CD8-positive, alpha-beta memory T cell (primary cell): ENCODE data around the gene DYDC2. TPM values are rescaled to one million over a fixed set of nuclear protein-coding genes. Genes with fewer than 3 reads are reported as not detected.
A peak's percentile ranks its signal among the peaks of the same experiment; 100 is the strongest.

Source experiments
- CTCF ChIA-PET: fragments of 350-600 bp; sonication (Branson Sonifier 250); formaldehyde crosslinking; loops from one replicate; lab custom pipeline; 2021; ENCODE audit warnings: antibody characterized with exemption; lab: Charles Lee
- POLR2A ChIA-PET: fragments of 350-600 bp; sonication (Branson Sonifier 250); formaldehyde crosslinking; loops from one replicate; lab custom pipeline; 2021; ENCODE audit warnings: antibody characterized with exemption; lab: Charles Lee
- DNase-seq, 5 donors: peaks; one replicate each; pipeline versions ENCODE4 v3.0.0 to v3.0.0-alpha.2; 2020 to 2022; ENCODE audit warnings: mixed read lengths in 1 of 5
- H3K27ac ChIP-seq: one replicate; pipeline ENCODE4 v1.7.0; 2013; ENCODE audit warnings: low read depth, mild to moderate bottlenecking, low read length, moderate library complexity
- H3K27me3 ChIP-seq: 2 replicates; pipeline ENCODE4 v1.7.0; 2013; ENCODE audit warnings: low read length, mild to moderate bottlenecking; ENCODE audit not compliant: insufficient read depth, poor library complexity, severe bottlenecking
- H3K36me3 ChIP-seq: 2 replicates; pipeline ENCODE4 v1.7.0; 2013; ENCODE audit warnings: mild to moderate bottlenecking, low read length, moderate library complexity; ENCODE audit not compliant: insufficient read depth
- H3K4me1 ChIP-seq: 2 replicates; pipeline ENCODE4 v1.7.0; 2013; ENCODE audit warnings: mild to moderate bottlenecking, low read length, moderate library complexity; ENCODE audit not compliant: insufficient read depth
- H3K4me3 ChIP-seq: 2 replicates; pipeline ENCODE4 v1.7.0; 2013; ENCODE audit warnings: mild to moderate bottlenecking, low read length
- H3K9me3 ChIP-seq: 2 replicates; pipeline ENCODE4 v1.7.0; 2013; ENCODE audit warnings: mild to moderate bottlenecking, low read length
- H3K27ac Mint-ChIP-seq, 8 donors: one replicate each; pipeline ENCODE4 v1.8.0; 2020 to 2021; ENCODE audit warnings: mixed read lengths in 8 of 8, mild to moderate bottlenecking in 6 of 8, inconsistent platforms in 3 of 8, moderate library complexity in 3 of 8
- H3K27me3 Mint-ChIP-seq, 2 donors: one replicate each; pipeline ENCODE4 v1.8.0; 2020 to 2021; ENCODE audit warnings: mixed read lengths in 2 of 2, mild to moderate bottlenecking in 1 of 2, moderate library complexity in 1 of 2
- H3K36me3 Mint-ChIP-seq, 3 donors: one replicate each; pipeline ENCODE4 v1.8.0; 2020 to 2021; ENCODE audit warnings: mixed read lengths in 3 of 3, inconsistent platforms in 1 of 3, mild to moderate bottlenecking in 1 of 3
- H3K4me1 Mint-ChIP-seq, 3 donors: one replicate each; pipeline ENCODE4 v1.8.0; 2020 to 2021; ENCODE audit warnings: mixed read lengths in 3 of 3, inconsistent platforms in 1 of 3, mild to moderate bottlenecking in 1 of 3
- H3K4me3 Mint-ChIP-seq, 7 donors: one replicate each; pipeline ENCODE4 v1.8.0; 2020 to 2021; ENCODE audit warnings: mixed read lengths in 7 of 7, mild to moderate bottlenecking in 6 of 7, moderate library complexity in 4 of 7, inconsistent platforms in 2 of 7
- H3K9me3 Mint-ChIP-seq, 5 donors: one replicate each; pipeline ENCODE4 v1.8.0; 2020 to 2022; ENCODE audit warnings: mixed read lengths in 5 of 5, mild to moderate bottlenecking in 3 of 5, moderate library complexity in 2 of 5, inconsistent platforms in 1 of 5
- polyA plus RNA-seq: library from polyadenylated mRNA; unstranded; fragments of 300-500 nt; fragmentation: Illumina TruSeq; gene quantifications from one replicate; pipeline ENCODE4 v1.2.3, GENCODE V29; 2021
- total RNA-seq, 2 experiments: library from RNA; stranded (reverse); gene quantifications; one replicate each; pipeline ENCODE4 v1.2.3, GENCODE V29; 2021

DYDC2 gene
- total RNA-seq: not detected
- not detected for polyA plus RNA-seq

- CTCF ChIA-PET: no interaction called here
- no peak within 1 kb of the TSS for H3K4me3 ChIP-seq
These were observed at the start of gene DYDC2, which contains the start of gene DYDC1 for GRCh38 chr10:80356563-80356988. Gene DYDC2 (plus strand): TSS chr10:80356781. CDS start chr10:80362444, 5,663 bp downstream. Gene DYDC1 (minus strand): TSS chr10:80356755. CDS start chr10:80352601, 4,154 bp downstream.

GRCh38 chr10:80313523-80313922 lies 43.1 kb upstream of the DYDC2 start:
- Histone ChIP-seq H3K4me1 (no peaks in the 10 kb centered on the region), H3K36me3 (no peaks in the 10 kb centered on the region), H3K27me3 (no peaks in the 10 kb centered on the region), H3K4me3 (no peak overlapping the region), H3K9me3 (no peaks in the 10 kb centered on the region), H3K27ac (no peak overlapping the region)
- H3K4me3 Mint-ChIP-seq: no peak overlapping the region
- ChIA-PET POLR2A (no interaction called here), CTCF (no interaction called here)
- H3K4me1 Mint-ChIP-seq: no peaks in the 10 kb centered on the region
- no peak overlapping the region for H3K27ac Mint-ChIP-seq
- peaks cover 4 to 8% of the 10 kb centered on the region in 2 donors for H3K27me3 Mint-ChIP-seq
- DNase-seq: no peak
- H3K36me3 Mint-ChIP-seq: no peaks in the 10 kb centered on the region
- peaks cover 0 to 4% (median 1%) of the 10 kb centered on the region in 5 donors for H3K9me3 Mint-ChIP-seq

More at GRCh38 chr10:80356563-80356988, at the start of gene DYDC2, which contains the start of gene DYDC1:
- Mint-ChIP-seq H3K27ac (no peak within 1 kb of the TSS), H3K36me3 (peaks cover 0 to 2% (median 0%) of the 10 kb centered on the region in 3 donors), H3K9me3 (no peaks in the 10 kb centered on the region), H3K27me3 (peaks cover 27 to 47% of the 10 kb centered on the region in 2 donors), H3K4me3 (peak within 1 kb of the TSS in 6 of 7 donors; percentile 39 to 78 (median 58)), H3K4me1 (peaks cover 9 to 14% (median 10%) of the 10 kb centered on the region in 3 donors)
- H3K36me3 ChIP-seq: no peaks in the 10 kb centered on the region
- H3K9me3 ChIP-seq: no peaks in the 10 kb centered on the region
- H3K27me3 ChIP-seq: no peaks in the 10 kb centered on the region
- H3K4me1 ChIP-seq: no peaks in the 10 kb centered on the region
- POLR2A ChIA-PET: no interaction called here
- DNase-seq: peak in 4 of 5 donors; percentile 4 to 57 (median 42)
- H3K27ac ChIP-seq: no peak within 1 kb of the TSS

- Histone ChIP-seq H3K27ac (no peak overlapping the region), H3K27me3 (no peaks in the 10 kb centered on the region), H3K36me3 (no peaks in the 10 kb centered on the region), H3K4me3 (no peak overlapping the region), H3K9me3 (no peaks in the 10 kb centered on the region), H3K4me1 (no peaks in the 10 kb centered on the region)
- ChIA-PET POLR2A (no interaction called here), CTCF (no interaction called here)
- Mint-ChIP-seq H3K9me3 (peaks cover 0 to 2% (median 0%) of the 10 kb centered on the region in 5 donors), H3K4me3 (no peak overlapping the region), H3K27me3 (peaks cover 11 to 15% of the 10 kb centered on the region in 2 donors), H3K36me3 (no peaks in the 10 kb centered on the region), H3K27ac (no peak overlapping the region), H3K4me1 (no peaks in the 10 kb centered on the region)
- no peak for DNase-seq
These were observed 41.2 kb upstream of the DYDC2 start for GRCh38 chr10:80315391-80315790.

GRCh38 chr10:80318742-80319141 lies 37.8 kb upstream of the DYDC2 start:
- no peaks in the 10 kb centered on the region for H3K36me3 Mint-ChIP-seq
- H3K4me1 Mint-ChIP-seq: no peaks in the 10 kb centered on the region
- Histone ChIP-seq H3K4me1 (no peaks in the 10 kb centered on the region), H3K27me3 (no peaks in the 10 kb centered on the region), H3K9me3 (no peaks in the 10 kb centered on the region), H3K4me3 (no peak overlapping the region), H3K27ac (no peak overlapping the region), H3K36me3 (no peaks in the 10 kb centered on the region)
- ChIA-PET POLR2A (no interaction called here), CTCF (no interaction called here)
- H3K27ac Mint-ChIP-seq: no peak overlapping the region
- peaks cover 13 to 21% of the 10 kb centered on the region in 2 donors for H3K27me3 Mint-ChIP-seq
- no peak for DNase-seq
- H3K9me3 Mint-ChIP-seq: no peaks in the 10 kb centered on the region
- H3K4me3 Mint-ChIP-seq: no peak overlapping the region

- H3K27ac ChIP-seq: no peak overlapping the region
- no peaks in the 10 kb centered on the region for H3K4me1 ChIP-seq
- POLR2A ChIA-PET: no interaction called here
- no peaks in the 10 kb centered on the region for H3K27me3 ChIP-seq
- no peak overlapping the region for H3K4me3 ChIP-seq
- DNase-seq: no peak
- no peaks in the 10 kb centered on the region for H3K36me3 ChIP-seq
- H3K4me1 Mint-ChIP-seq: no peaks in the 10 kb centered on the region
- no peak overlapping the region for H3K4me3 Mint-ChIP-seq
- peaks cover 13 to 21% of the 10 kb centered on the region in 2 donors for H3K27me3 Mint-ChIP-seq
- H3K36me3 Mint-ChIP-seq: no peaks in the 10 kb centered on the region
- no peak overlapping the region for H3K27ac Mint-ChIP-seq
- H3K9me3 Mint-ChIP-seq: no peaks in the 10 kb centered on the region
- CTCF ChIA-PET: no interaction called here
- no peaks in the 10 kb centered on the region for H3K9me3 ChIP-seq
These were observed 37.3 kb upstream of the DYDC2 start for GRCh38 chr10:80319318-80319717.

- no peak overlapping the region for H3K4me3 Mint-ChIP-seq
- H3K27ac Mint-ChIP-seq: no peak overlapping the region
- DNase-seq: no peak
- H3K4me3 ChIP-seq: no peak overlapping the region
- H3K27me3 Mint-ChIP-seq: peaks cover 13 to 21% of the 10 kb centered on the region in 2 donors
- H3K9me3 ChIP-seq: no peaks in the 10 kb centered on the region
- no peaks in the 10 kb centered on the region for H3K4me1 ChIP-seq
- H3K27me3 ChIP-seq: no peaks in the 10 kb centered on the region
- H3K36me3 ChIP-seq: no peaks in the 10 kb centered on the region
- ChIA-PET CTCF (no interaction called here), POLR2A (no interaction called here)
- no peaks in the 10 kb centered on the region for H3K9me3 Mint-ChIP-seq
- H3K27ac ChIP-seq: no peak overlapping the region
- no peaks in the 10 kb centered on the region for H3K36me3 Mint-ChIP-seq
- H3K4me1 Mint-ChIP-seq: no peaks in the 10 kb centered on the region
These were observed 36.8 kb upstream of the DYDC2 start for GRCh38 chr10:80319725-80320290.

- H3K36me3 ChIP-seq: no peaks in the 10 kb centered on the region
- Mint-ChIP-seq H3K27ac (no peak overlapping the region), H3K4me3 (no peak overlapping the region), H3K9me3 (no peaks in the 10 kb centered on the region), H3K4me1 (no peaks in the 10 kb centered on the region), H3K36me3 (no peaks in the 10 kb centered on the region), H3K27me3 (peaks cover 16 to 21% of the 10 kb centered on the region in 2 donors)
- H3K27ac ChIP-seq: no peak overlapping the region
- no peak overlapping the region for H3K4me3 ChIP-seq
- POLR2A ChIA-PET: no interaction called here
- no peaks in the 10 kb centered on the region for H3K9me3 ChIP-seq
- no peak for DNase-seq
- H3K4me1 ChIP-seq: no peaks in the 10 kb centered on the region
- CTCF ChIA-PET: no interaction called here
- no peaks in the 10 kb centered on the region for H3K27me3 ChIP-seq
These were observed 36.2 kb upstream of the DYDC2 start for GRCh38 chr10:80320377-80320776.

GRCh38 chr10:80321183-80321582 lies 35.4 kb upstream of the DYDC2 start:
- ChIA-PET CTCF (no interaction called here), POLR2A (no interaction called here)
- Mint-ChIP-seq H3K4me1 (no peaks in the 10 kb centered on the region), H3K9me3 (no peaks in the 10 kb centered on the region), H3K36me3 (no peaks in the 10 kb centered on the region), H3K27ac (no peak overlapping the region), H3K27me3 (peaks cover 16 to 21% of the 10 kb centered on the region in 2 donors), H3K4me3 (no peak overlapping the region)
- H3K4me3 ChIP-seq: no peak overlapping the region
- no peaks in the 10 kb centered on the region for H3K27me3 ChIP-seq
- no peaks in the 10 kb centered on the region for H3K9me3 ChIP-seq
- H3K4me1 ChIP-seq: no peaks in the 10 kb centered on the region
- DNase-seq: no peak
- H3K36me3 ChIP-seq: no peaks in the 10 kb centered on the region
- H3K27ac ChIP-seq: no peak overlapping the region
